ENCODE data around the gene GJC3. TPM values are rescaled to one million over a fixed set of nuclear protein-coding genes. Genes with fewer than 3 reads are reported as not detected.

Gene GJC3
- total RNA-seq, 4 donors from 2014 or later = 3.3 to 11.7 (median 8.9) TPM

DNA sequence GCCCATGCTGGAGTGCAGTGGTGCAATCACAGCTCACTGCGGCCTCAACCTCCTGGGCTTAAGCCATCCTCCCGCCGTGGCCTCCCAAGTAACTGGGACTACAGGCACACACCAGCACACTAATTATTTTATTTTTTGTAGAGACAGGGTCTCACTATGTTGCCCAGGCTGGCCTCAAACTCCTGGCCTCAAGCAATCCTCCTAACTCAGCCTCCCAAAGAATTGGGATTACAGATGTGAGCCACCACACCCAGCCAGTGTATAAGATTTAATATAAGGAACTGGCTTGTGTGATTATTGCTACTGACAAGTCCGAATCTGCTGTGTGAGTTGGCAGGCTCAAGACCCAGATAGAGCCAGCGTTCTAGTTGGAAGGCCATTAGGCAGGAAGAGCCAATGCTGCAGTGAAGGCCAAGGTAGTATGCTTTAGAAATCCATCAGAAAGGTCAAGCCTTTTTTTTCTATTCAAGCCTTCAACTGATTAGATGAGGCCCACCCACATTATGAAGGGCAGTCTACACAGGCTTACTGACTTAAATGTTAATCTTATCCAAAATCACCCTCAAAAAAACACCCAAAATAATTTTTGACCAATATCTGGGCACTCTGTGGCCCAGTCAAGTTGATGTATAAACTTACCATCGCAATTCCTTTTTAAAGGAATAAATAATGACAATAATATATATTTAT is 29.4 kb downstream of the GJC3 start:
- no peaks in the 10 kb centered on the region for H3K27me3 ChIP-seq

DNA sequence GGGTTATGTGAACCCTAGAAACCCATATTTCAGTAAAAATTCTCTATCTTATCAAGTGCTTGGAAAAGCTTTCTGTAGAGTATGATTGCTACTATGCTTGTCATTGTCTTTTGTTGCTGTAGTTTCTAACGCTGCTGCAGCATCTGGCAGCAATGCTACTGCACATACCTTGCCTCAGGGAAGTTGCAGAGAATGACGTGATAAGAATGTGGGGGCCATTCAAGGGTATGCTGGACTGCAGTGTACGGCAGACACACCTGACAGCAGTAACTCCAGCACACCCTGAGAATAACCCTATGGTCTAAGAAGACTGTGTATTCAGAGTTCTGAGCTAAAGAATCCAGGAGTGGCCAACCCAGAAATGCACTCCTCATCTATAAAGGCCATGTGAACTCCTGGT is 30.6 kb downstream of the GJC3 start:
- Histone ChIP-seq H3K36me3 (peaks cover 0 to 64% (median 0%) of the 10 kb centered on the region in 3 donors), H3K9me3 (no peaks in the 10 kb centered on the region), H3K4me1 (no peaks in the 10 kb centered on the region), H3K4me3 (no peak overlapping the region), H3K27ac (no peak overlapping the region), H3K27me3 (no peaks in the 10 kb centered on the region)
- WGBS, 2 donors = 41 to 55% methylated on average over 3 of the region's 3 CpGs
- DNase-seq (ENCODE audit: low spot score in 2 of 2) = no peak
- no peak for TF ChIP-seq EP300 (IDR thresholded peaks at IDR 0.05)
- TF ChIP-seq, protein P1, sequence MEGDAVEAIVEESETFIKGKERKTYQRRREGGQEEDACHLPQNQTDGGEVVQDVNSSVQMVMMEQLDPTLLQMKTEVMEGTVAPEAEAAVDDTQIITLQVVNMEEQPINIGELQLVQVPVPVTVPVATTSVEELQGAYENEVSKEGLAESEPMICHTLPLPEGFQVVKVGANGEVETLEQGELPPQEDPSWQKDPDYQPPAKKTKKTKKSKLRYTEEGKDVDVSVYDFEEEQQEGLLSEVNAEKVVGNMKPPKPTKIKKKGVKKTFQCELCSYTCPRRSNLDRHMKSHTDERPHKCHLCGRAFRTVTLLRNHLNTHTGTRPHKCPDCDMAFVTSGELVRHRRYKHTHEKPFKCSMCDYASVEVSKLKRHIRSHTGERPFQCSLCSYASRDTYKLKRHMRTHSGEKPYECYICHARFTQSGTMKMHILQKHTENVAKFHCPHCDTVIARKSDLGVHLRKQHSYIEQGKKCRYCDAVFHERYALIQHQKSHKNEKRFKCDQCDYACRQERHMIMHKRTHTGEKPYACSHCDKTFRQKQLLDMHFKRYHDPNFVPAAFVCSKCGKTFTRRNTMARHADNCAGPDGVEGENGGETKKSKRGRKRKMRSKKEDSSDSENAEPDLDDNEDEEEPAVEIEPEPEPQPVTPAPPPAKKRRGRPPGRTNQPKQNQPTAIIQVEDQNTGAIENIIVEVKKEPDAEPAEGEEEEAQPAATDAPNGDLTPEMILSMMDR (IDR thresholded peaks at IDR 0.05) = no peak

More for the DNA sequence above, 29.4 kb downstream of the GJC3 start:
- TF ChIP-seq EP300 (IDR thresholded peaks at IDR 0.05) (no peak), POLR2A (IDR thresholded peaks at IDR 0.05) (no peak)
- TF ChIP-seq, protein P1 (IDR thresholded peaks at IDR 0.05) = no peak
- DNase-seq (ENCODE audit: low spot score in 2 of 2) = no peak
- Histone ChIP-seq H3K4me1 (no peaks in the 10 kb centered on the region), H3K36me3 (peaks cover 0 to 73% (median 2%) of the 10 kb centered on the region in 3 donors), H3K27ac (no peak overlapping the region), H3K9me3 (no peaks in the 10 kb centered on the region), H3K4me3 (no peak overlapping the region)
- 95 to 99% methylated on average over 6 of the region's 6 CpGs for WGBS, 2 donors

DNA sequence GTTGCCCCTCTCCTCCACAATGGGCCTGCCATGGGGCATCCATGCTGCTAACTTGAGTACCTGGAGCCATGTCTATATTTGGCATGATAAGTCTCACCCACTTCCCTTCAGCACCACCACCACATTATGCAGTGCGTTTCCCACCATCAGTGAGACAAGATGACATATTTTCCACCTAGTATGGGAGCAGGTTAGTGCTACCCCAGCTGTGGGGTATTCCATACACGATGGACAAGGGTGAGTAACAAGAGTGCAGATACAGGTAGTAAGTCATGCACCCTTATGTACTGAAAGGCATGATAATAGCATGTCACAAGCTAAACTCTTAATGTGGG is 31.4 kb downstream of the GJC3 start:
- peaks cover 0 to 61% (median 0%) of the 10 kb centered on the region in 3 donors for H3K36me3 ChIP-seq

DNA sequence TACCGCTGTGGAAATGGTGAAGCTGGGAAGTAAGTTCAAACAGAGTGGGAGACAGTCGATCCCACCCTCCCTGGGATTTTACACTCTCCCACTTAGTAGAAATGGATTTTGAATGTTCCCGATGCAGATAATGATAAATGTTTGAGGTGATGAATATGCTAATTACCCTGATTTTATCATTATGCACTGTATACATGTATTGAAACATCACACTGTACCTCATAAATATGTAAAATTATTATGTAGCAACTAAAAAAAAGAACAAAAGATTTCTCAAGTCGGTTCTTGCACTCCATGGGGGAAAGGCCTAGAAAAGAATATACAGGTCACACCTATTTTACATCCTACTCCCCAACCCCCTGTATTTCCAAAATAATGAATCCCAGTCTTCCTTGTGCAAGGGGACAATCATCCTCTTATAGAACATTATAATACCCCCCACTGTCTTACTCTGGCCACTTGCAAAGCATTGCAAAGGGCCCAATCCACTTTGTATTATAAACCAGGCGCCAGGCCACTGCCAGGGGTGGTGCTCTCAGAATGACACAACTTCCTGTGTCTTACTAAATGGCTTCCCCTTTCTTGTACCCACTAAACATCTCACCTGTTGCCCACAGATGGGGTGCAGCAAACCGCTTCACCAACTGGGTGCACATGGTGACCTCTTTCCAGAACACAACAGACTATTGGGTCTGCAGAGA is 31.9 kb downstream of the GJC3 start:
- no peak overlapping the region for H3K27ac ChIP-seq
- 79 to 84% methylated on average over 6 of the region's 6 CpGs for WGBS, 2 donors
- no peak for TF ChIP-seq EP300 (IDR thresholded peaks at IDR 0.05)
- TF ChIP-seq POLR2A (IDR thresholded peaks at IDR 0.05) = no peak
- no peak for DNase-seq (ENCODE audit: low spot score in 2 of 2)
- H3K4me1 ChIP-seq = no peaks in the 10 kb centered on the region
- no peak overlapping the region for H3K4me3 ChIP-seq
- peaks cover 0 to 61% (median 0%) of the 10 kb centered on the region in 3 donors for H3K36me3 ChIP-seq
- no peaks in the 10 kb centered on the region for H3K27me3 ChIP-seq
- no peaks in the 10 kb centered on the region for H3K9me3 ChIP-seq

More for the DNA sequence above, 31.4 kb downstream of the GJC3 start:
- Histone ChIP-seq H3K4me3 (no peak overlapping the region), H3K9me3 (no peaks in the 10 kb centered on the region), H3K4me1 (no peaks in the 10 kb centered on the region), H3K27me3 (no peaks in the 10 kb centered on the region), H3K27ac (no peak overlapping the region)
- TF ChIP-seq EP300 (IDR thresholded peaks at IDR 0.05) = no peak
- TF ChIP-seq, protein P1 (IDR thresholded peaks at IDR 0.05) = no peak
- TF ChIP-seq POLR2A (IDR thresholded peaks at IDR 0.05) = no peak
- WGBS, 2 donors = 97 to 100% methylated on average over 2 of the region's 2 CpGs
- DNase-seq (ENCODE audit: low spot score in 2 of 2) = no peak

DNA sequence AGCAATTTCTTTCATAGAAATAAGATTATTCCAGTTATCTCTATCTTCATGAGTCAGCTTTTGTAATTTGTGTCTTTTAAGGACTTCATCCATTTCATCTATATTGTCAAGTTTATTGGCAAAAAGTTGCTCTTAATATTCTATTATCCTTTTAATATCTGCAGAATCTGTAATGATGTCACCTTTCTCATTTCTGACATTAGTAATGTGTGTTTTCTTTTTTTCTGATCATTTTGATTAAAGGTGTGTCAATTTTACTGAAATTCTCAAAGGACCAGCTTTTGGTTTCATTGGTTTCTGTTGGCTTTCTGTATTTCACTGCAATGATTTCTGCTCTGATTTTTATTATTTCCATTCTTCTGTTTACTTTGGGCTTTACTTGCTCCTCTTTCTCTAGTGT is 34.7 kb downstream of the GJC3 start:
- no peaks in the 10 kb centered on the region for H3K27me3 ChIP-seq
- TF ChIP-seq POLR2A (IDR thresholded peaks at IDR 0.05) (no peak), EP300 (IDR thresholded peaks at IDR 0.05) (no peak)
- TF ChIP-seq, protein P1 (IDR thresholded peaks at IDR 0.05) = no peak
- no peaks in the 10 kb centered on the region for H3K9me3 ChIP-seq
- no peaks in the 10 kb centered on the region for H3K4me1 ChIP-seq
- no peak overlapping the region for H3K4me3 ChIP-seq
- DNase-seq (ENCODE audit: low spot score in 2 of 2) = no peak
- H3K27ac ChIP-seq = no peak overlapping the region
- H3K36me3 ChIP-seq = peaks cover 0 to 61% (median 0%) of the 10 kb centered on the region in 3 donors
